Right cardiac atrium (tissue), 5 donors: ENCODE data around the gene LARP6. TPM values are rescaled to one million over a fixed set of nuclear protein-coding genes. Genes with fewer than 3 reads are reported as not detected.
"Not testable (repeated sequence)": the region's sequence is repeated elsewhere in the genome, so short reads cannot be mapped to it uniquely, and the experiment has no call there.

Experiments
- ATAC-seq, 2 donors: fragments of 200-7000 bp; cut with Tn5 transposase; one replicate each; pipeline versions ENCODE4 v1.8.0 to v1.9.1; 2020; ENCODE audit warnings: moderate library complexity in 2 of 2, mild to moderate bottlenecking in 1 of 2
- DNase-seq, 3 donors: peaks; one replicate each; pipeline ENCODE4 v3.0.0-alpha.2; 2020
- H3K27ac ChIP-seq: one replicate; pipeline ENCODE4 v1.5.1; 2013; ENCODE audit warnings: mild to moderate bottlenecking, low read length, control low read depth, moderate library complexity
- H3K27me3 ChIP-seq: one replicate; pipeline ENCODE4 v1.6.1; 2013; ENCODE audit not compliant: control insufficient read depth, insufficient read depth
- H3K4me1 ChIP-seq: one replicate; pipeline ENCODE4 v1.6.1; 2013; ENCODE audit warnings: low read length; ENCODE audit not compliant: control insufficient read depth, insufficient read depth
- H3K4me3 ChIP-seq: one replicate; pipeline ENCODE4 v1.5.1; 2013; ENCODE audit warnings: low read length, control low read depth
- H3K9me3 ChIP-seq: one replicate; pipeline ENCODE4 v1.6.1; 2013; ENCODE audit warnings: low read length; ENCODE audit not compliant: control insufficient read depth
- WGBS: extraction: QIAGEN DNeasy Blood & Tissue Kit; methylation state at CpG from one replicate; pipeline ENCODE4 v1.1.7; 2013; 5-methylcytosine and 5-hydroxymethylcytosine counted together
- intact Hi-C, 4 donors: fragments of 100-400 bp; cut with DNase I; formaldehyde crosslinking; loops; one replicate each; pipeline versions ENCODE4 v1.11.0 to v1.14.0; 2022 to 2023
- polyA plus RNA-seq: library from polyadenylated mRNA; stranded (reverse); fragments of 200-250 nt; gene quantifications from one replicate; pipeline ENCODE4 v1.2.3, GENCODE V29; 2013
- total RNA-seq, 4 donors: library from RNA; stranded (reverse); fragmentation: NEBNext Ultra II Directional; extraction: Animal tissue kit (Norgen Biotek cat#: 25700); gene quantifications; one replicate each; pipeline ENCODE4 v1.2.1, GENCODE V29; 2021
- donor health status: healthy with polysubstance abuse.
- donor health status: DM: no; HTN: yes; CAD: no.
- donor health status: DM: no; HTN: no; CAD: no.
- donor health status: DM: no; HTN: yes; CAD: no; lungs with severe emphysema.
- donor health status: DM: yes; HTN: yes; CAD: no.

LARP6 gene
- total and polyA plus RNA-seq, 5 donors = 32.3 to 44.0 (median 35.6) TPM

DNA sequence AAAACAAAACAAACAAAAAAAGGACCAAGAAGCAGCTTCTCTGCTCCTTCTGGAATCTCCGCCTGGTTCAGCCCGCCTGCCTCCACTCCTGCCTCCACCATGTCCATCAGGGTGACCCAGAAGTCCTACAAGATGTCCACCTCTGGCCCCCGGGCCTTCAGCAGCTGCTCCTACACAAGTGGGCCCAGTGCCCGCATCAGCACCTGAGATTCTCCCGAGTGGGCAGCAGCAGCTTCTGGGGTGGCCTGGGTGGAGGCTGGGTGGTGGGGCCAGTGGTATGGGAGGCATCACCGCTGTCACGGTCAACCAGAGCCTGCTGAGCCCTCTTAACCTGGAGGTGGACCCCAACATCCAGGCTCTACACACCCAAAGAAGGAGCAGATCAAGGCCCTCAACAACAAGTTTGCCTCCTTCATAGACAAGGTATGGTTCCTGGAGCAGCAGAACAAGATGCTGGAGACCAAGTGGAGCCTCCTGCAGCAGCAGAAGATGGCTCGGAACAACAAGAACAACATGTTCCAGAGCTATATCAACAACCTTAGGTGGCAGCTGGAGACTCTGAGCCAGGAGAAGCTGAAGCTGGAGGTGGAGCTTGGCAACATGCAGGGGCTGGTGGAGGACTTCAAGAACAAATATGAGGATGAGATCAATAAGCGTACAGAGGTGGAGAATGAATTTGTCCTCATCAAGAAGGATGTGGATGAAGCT lies 4.8 kb upstream of the LARP6 start:
- WGBS = 92% methylated on average over 9 of the region's 9 CpGs
- H3K27ac ChIP-seq, DNase-seq, H3K9me3 ChIP-seq, ATAC-seq, H3K4me1 ChIP-seq, intact Hi-C loops, H3K27me3 ChIP-seq, H3K4me3 ChIP-seq: not testable (repeated sequence)

DNA sequence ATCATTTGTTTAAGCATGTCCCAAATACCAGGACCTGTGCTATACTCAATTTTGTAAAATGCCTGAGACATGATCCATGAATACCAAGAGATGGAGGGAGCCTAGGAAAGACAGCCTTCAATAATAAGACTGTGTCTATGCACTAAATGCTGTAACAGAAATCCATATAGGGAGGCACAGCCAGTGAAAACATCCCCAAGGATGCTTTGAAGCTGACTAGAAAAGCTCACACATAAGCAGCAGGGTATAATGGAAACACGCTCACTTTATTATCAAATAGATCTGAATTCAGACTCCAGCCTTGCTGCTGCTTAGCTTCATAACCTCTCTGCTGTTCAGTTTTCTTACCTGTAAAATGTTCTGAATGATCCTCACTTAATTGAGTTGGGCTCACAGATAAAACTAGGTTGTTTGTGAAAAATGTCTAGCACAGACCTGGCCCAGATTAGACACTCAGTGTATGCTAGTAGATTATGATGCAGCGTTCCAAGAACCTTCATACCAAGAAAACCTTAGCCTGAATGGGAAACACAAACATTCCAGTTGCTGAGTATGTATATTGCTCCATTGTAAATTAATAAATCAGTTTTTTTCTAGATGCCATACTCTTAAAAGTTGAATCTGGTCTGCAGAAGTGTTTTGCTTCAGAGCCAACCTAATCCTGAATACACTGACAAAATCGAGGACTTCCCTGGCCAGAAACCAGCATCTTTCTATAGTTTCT lies 3.8 kb upstream of the LARP6 start:
- peaks cover 1% of the 10 kb centered on the region for H3K4me1 ChIP-seq
- DNase-seq = no peak
- no peak overlapping the region for H3K4me3 ChIP-seq
- 80% methylated on average over 3 of the region's 3 CpGs for WGBS
- intact Hi-C loops = no loop called here
- ATAC-seq = no peak
- H3K9me3 ChIP-seq = no peaks in the 10 kb centered on the region
- H3K27ac ChIP-seq = no peak overlapping the region
- H3K27me3 ChIP-seq = no peaks in the 10 kb centered on the region

DNA sequence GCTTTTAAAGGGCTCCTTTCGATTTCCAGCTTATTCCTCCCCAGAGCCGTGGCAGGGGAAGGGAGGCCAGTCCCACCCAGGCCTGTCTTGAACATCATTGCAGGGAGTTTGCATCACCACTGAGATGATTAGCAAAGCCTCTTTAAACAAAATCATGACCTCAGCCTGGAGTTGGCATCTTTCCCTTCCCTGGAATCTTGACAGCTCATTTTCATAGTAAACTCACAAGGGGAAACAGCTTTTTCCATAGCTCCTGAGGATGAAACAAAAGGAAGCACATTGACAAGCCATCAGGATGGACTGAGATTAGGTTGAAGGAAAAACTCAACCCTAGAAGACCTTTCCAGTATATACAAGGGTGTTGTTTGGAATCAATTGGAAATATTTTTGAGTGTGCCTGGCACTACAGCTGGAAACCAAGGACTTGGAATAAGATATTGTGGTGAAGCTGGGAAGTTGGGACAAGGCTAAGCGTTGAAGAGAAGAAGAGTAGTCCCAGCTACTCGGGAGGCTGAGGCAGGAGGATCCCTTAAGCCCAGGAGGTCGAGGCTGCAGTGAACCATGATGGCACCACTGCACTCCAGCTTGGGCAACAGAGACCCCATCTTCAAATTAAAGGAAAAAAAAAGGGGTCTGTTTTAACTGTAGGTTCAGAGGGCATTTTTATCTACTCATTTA lies 3.1 kb upstream of the LARP6 start:
- DNase-seq (peak; percentile 83 to 89 (median 85)), ATAC-seq (peak; percentile 86 to 91)
- Histone ChIP-seq H3K4me1 (peaks cover 3% of the 10 kb centered on the region), H3K4me3 (no peak overlapping the region), H3K27me3 (no peaks in the 10 kb centered on the region), H3K9me3 (no peaks in the 10 kb centered on the region), H3K27ac (peak overlapping the region; percentile 93)
- intact Hi-C loops = no loop called here
- 54% methylated on average over 5 of the region's 5 CpGs for WGBS

DNA sequence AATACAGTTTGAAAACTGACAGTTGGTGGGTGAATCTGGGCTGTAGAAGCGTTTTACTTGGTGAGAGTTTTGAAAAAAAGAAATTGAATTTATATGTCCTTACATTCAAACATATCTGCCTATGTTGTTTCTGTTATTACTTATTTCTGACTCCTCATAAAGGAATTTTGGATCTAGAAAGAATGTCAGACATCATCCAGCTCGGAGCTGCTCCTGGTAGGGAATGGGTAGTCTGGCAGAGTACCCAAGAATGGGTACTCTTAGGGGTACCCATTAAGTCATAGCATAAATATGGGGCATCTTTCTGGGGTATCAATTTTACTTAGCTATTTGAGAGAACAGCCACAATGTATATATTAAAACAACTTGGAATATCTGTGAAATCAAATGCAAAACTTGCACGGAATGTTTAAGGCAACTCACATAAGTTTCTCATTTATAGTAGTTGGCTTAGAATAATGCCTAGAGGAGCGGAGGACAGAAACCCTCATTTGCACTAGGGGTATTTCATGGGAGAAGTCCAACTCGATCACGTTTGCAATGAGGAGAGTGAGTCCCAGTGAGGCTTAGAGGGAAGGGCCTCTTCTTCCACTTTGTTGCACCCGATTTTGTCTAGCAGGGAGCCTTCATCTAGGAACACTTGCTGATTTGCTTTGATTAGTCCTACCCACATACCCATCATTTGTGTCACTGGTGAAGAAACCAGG lies 2.4 kb upstream of the LARP6 start:
- H3K27me3 ChIP-seq = no peaks in the 10 kb centered on the region
- peak overlapping the region; percentile 93 for H3K27ac ChIP-seq
- no peak overlapping the region for H3K4me3 ChIP-seq
- H3K4me1 ChIP-seq = peaks cover 9% of the 10 kb centered on the region
- 57% methylated on average over 7 of the region's 7 CpGs for WGBS
- H3K9me3 ChIP-seq = no peaks in the 10 kb centered on the region
- no peak for DNase-seq
- intact Hi-C loops = no loop called here
- ATAC-seq = no peak

DNA sequence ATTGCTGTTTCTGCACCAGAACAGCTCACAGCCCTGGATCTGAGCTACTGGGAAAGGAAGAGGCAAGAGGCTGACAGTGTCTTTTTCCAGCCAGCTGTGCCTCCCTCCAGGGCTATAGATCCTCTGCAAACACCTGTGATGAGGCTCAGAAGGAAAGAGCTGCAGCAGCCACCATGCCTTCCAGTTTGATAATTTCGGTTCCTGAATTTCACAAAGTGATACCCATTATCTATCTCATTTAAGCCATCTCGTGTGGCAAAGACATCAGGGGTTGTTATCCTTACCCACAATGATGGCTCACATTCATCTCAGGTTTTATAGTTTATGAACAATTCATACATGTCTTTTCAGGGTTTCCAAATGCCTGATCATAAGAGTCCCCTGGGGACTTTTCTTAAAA lies 1.8 kb upstream of the LARP6 start:
- peaks cover 9% of the 10 kb centered on the region for H3K4me1 ChIP-seq
- H3K27ac ChIP-seq = no peak overlapping the region
- DNase-seq (no peak), ATAC-seq (no peak)
- no peaks in the 10 kb centered on the region for H3K27me3 ChIP-seq
- no peak overlapping the region for H3K4me3 ChIP-seq
- intact Hi-C loops = no loop called here
- WGBS = 85% methylated on average over 2 of the region's 2 CpGs
- no peaks in the 10 kb centered on the region for H3K9me3 ChIP-seq

DNA sequence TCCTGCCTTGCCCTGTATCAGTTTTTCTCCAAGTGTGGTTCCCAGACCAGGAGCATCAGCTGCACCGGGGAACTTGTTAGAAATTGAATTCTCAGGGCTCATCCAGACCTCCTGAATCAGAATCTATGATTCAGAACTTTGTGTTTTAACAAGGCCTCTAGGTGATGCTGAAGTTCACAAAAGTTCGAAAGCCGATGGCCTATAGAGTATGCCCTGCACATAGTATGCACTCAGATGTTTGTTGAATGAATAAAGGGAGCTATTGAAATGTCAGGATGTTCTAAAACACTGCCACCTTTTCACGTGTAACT lies 664 bp upstream of the LARP6 start:
- H3K9me3 ChIP-seq = no peaks in the 10 kb centered on the region
- no peaks in the 10 kb centered on the region for H3K27me3 ChIP-seq
- 49% methylated on average over 4 of the region's 4 CpGs for WGBS
- ATAC-seq = peak in 1 of 2 donors; percentile 0
- H3K4me3 ChIP-seq = peak overlapping the region; percentile 83
- peak overlapping the region; percentile 97 for H3K27ac ChIP-seq
- no peak for DNase-seq
- peaks cover 9% of the 10 kb centered on the region for H3K4me1 ChIP-seq
- intact Hi-C loops = no loop called here

DNA sequence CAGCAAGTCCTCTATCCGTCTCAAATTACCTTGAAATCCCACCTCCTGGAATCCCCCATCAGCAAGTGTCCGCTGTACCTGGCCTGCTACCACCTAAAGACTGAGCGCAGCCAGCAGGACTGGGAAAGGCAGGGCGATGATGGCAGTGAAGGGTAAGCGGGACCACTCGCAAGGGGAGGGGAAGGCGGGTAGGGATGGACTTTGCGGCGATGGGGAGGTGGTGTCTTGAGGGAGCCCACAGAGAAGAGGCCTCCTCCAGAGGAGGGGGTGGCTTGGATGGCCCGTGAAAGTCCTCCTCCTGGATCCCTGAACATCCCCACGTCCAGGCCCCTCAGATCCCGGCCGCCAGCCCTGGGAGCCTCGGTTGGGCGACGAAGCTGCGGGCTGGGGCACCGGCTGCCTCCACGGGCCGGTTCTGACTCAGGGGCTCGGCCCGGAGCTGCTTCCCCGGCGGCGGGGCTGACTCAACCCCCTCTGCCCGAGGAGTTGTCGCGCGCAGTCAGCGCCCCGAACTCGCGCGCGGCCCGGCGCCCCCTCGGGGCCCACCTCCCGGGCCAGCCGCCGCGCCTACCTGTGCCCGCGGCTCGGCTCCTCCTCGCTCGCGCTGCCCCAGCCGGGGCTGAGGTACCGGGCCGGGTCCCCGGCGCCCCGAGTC lies 512 bp downstream of the LARP6 start:
- intact Hi-C loops = no loop called here
- peaks cover 9% of the 10 kb centered on the region for H3K4me1 ChIP-seq
- DNase-seq = peak; percentile 48 to 73 (median 72)

DNA sequence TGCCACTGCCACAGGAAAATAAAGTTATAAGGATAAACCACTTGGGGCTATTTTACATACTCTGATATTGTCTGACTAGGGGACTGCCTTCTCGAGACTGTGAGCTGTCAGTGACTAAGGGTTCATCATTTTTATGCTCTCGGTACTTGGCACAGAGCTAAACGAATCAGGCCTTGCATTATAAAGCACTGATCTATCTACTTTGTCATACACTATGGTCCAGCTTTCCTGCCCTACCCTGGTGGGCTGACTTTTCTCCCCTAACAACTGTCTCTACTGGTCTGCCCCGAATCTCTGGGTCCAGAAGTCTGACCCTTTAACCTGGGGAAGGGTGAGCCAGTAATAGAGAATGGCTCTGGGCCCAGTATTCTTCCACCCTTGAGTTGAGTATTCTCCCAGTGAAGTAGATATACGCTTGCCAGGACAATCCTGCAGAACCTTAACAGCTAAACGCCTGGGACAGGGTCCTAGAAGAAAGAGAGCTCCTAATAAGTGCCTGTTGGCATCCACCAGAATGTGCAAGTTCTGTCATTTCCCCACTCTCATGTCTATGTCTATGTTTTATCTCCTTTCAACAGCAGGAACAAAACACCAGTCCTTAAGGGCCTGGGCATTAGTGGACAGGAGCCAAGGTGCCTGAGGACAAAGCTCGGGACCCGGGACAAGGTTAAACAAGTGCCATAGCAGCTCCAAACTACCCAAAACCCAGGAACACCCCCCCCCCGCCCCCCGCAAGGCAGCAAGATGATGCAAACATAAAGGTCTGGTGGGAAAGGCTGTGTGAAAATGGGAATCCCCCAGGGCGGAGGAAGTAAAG lies 1.2 kb downstream of the LARP6 start:
- 35% methylated on average over 11 of the region's 11 CpGs for WGBS
- Histone ChIP-seq H3K9me3 (no peaks in the 10 kb centered on the region), H3K27me3 (no peaks in the 10 kb centered on the region), H3K4me1 (peaks cover 9% of the 10 kb centered on the region), H3K4me3 (peak overlapping the region; percentile 83), H3K27ac (peak overlapping the region; percentile 82)
- DNase-seq = peak in 2 of 3 donors; percentile 57 to 73
- intact Hi-C loops = no loop called here
- ATAC-seq = peak in 1 of 2 donors; percentile 9

More for the DNA sequence above, 512 bp downstream of the LARP6 start:
- Histone ChIP-seq H3K27me3 (no peaks in the 10 kb centered on the region), H3K27ac (peak overlapping the region; percentile 82), H3K9me3 (no peaks in the 10 kb centered on the region), H3K4me3 (peak overlapping the region; percentile 83)
- 3% methylated on average over 54 of the region's 54 CpGs for WGBS
- peak; percentile 17 to 18 for ATAC-seq

DNA sequence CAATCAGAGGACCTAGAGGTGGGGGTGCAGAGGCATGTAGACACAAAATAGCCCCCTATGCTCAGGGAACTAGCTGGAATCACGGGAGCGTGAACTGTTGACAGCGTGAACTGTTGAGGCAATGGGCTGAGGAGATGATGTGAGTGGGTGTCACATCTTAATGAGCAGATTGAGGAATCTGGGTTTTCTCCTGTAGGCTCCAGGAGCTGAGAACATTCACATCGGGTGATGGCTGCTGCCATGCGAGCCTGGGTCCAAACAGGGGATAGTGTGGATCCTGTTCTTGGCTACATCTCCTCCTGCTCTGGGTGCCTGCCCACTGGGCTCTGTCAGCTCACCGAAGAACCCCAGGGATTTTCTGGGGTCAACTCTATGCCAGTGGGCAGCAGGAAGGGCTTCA lies 2.1 kb downstream of the LARP6 start:
- intact Hi-C loops = no loop called here
- Histone ChIP-seq H3K27me3 (no peaks in the 10 kb centered on the region), H3K4me1 (peaks cover 9% of the 10 kb centered on the region), H3K27ac (peak overlapping the region; percentile 82), H3K9me3 (no peaks in the 10 kb centered on the region), H3K4me3 (peak overlapping the region; percentile 83)
- no peak for ATAC-seq
- 79% methylated on average over 6 of the region's 6 CpGs for WGBS
- peak in 2 of 3 donors; percentile 60 to 61 for DNase-seq
